ENCODE results near the gene CFAP100.

CFAP100 gene

DNA sequence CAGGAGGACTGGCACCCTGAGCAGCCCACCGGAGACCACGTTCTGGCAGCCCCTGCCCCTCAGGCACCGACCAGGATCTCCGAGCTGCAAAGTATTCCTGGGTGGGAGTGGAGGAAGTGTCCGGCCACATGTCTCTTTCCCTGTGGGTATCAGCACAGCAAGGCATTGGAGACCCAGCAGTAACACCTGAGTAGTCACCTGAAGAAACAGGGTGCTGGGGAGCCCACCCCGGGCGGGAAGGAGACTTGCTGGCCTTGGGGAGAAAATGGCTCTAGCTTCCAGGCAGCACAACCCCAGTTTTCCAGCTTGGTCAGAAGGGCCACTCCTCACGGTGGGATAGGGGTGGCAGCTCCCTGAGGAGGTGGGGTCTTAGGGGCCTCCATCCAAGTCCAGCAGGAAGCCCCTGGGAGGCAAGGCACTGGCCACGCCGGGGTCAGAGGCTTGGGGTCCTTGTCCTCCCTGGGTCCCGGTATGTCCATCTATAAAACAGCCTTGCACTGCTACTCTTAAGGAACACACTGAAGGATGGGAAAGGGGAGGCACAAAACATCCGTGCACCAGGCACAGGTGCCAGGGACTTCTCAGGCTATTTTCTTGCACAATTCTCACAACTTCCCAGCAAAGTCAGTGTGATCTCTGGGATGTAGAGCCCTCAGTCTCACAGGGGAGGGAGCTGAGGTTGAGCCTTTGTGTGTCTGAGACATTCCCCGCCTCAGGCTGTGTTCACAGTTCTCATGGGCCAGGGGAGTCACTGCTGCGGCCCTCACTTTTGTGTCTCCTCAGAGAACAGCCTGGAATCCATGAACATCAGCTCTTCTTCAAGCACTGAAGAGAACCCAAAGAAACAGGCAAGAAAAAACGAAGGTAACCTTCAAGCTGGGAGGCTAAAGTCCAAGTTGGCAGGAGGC is 11.9 kb downstream of the CFAP100 start:
- no peak for DNase-seq

DNA sequence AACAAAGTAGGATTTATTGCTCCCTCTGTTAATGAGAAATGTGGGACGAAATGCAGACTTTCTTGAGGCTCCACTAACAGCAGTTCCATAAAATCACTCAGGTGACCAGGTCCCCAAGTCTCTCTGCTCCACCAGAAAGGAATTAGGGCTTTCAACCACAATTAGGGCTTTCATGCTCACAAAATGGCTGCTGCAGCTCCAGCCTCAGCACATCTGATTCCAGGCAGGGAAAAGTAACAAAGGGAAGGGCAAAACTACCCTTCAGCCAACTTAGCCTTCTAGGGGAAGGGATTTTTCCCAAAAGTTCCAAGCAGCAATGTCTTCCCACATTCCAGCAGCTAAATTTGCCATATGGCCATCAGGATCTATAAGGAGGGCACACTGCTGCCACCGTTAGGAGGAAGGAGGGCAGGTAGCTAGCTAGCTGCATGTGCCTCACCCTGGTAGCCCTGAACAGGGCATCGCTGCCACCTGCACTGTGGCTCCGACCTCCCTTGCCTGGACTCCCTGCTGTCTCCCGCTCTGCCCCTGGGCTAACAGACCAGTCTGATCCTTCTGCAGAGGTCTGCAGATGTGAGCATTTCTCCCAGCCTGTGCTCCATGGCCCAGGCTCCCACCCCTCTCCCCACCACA is 12.8 kb downstream of the CFAP100 start:
- no peak for DNase-seq

DNA sequence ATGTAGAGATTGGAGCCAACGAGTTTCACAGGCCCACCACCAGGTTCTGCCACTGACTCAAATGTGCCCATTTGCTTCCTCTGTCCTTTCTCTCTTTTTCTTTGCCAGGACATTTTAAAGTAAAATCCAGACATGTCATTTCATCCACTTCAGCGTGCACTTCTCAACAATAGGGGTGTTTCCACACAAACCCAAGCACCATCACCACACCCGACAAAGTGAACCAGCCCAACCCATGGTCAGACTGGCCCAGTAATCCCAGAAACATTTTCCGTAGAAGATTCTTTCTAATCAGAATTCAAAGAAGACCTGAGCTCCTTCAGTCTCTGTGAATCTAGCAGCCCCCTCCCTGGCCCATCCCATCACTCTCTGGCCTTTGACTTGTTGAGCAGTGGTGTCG is 13.4 kb downstream of the CFAP100 start:
- no peak for DNase-seq

DNA sequence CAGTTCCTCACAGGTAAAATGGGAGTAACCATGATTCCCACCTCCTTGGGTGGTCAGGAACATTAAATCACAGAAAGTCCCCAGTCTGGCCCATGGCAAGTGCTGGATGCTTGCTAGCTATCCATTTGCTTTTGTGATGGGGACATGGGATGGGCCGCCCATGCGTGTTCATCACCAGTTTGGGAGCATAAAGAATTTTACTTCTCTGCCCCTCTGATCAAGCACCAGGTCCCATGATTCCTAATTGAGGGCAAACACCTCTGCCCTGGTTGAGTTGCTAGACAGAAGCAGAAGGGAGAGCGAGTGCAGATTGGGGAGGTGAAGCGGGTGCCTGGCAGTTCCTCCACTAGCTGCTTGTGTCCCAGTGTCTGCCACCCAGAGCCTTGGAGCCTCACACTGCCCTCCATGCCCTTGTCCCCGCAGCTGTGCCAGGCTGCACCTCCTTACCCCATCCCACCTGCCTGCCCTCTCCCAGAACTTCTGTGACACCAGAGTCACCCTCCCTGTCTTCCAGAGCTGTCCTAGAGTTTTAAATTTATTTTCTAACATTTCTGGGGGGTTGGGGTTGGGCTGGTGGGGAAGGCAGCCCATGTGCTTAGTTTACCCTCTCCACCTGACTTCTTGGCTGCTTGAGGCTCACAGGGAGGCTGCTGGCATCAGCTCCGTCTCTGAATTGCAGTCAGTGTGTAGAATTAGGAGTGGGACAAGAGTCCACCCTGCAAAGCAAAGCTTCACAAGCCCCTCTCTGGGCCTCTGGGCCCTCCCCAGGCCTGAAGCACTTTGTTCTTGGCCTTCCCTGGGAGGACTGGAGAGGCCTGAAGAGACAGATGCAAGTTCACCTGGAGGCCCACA is 18.4 kb downstream of the CFAP100 start:
- no peak for DNase-seq

DNA sequence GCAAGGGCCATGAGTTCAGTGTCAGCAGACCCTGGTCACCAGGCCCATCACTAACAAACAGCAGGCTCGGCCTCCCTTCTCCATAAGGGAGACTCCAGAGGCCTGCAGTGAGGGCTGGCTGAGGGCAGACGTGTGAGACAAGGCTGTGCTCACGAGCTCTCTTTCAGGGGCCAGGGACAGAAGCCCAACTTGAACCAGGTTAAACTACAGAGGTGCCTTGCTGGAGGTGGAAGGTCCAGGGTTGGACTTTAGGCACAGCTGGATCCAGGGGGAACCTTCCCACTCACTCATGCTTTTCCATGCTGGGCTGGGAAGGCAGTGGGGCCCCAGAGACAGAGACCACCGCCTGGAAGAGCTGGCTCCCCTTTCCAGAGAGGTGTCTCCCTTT is 19.0 kb downstream of the CFAP100 start:
- DNase-seq = no peak

DNA sequence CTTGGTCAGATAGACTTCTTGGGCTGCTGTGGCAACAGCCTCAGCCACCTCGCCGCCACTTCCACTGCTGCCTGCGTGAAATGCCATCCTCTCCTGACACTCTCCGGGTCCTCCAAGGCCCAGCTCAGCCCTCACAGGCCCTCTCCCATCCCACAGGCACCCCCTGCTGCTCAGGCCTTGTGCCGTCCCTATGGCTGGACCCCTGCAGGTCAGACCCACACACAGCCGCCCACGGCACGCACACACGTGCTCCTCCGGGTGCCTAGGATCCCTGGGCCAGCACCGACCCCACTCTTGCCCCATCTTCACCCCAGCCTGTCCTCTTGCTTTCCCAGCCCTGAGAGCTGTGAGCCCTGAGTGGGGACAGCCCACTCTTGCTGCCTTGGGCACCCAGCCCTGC is 19.7 kb downstream of the CFAP100 start:
- DNase-seq = no peak

DNA sequence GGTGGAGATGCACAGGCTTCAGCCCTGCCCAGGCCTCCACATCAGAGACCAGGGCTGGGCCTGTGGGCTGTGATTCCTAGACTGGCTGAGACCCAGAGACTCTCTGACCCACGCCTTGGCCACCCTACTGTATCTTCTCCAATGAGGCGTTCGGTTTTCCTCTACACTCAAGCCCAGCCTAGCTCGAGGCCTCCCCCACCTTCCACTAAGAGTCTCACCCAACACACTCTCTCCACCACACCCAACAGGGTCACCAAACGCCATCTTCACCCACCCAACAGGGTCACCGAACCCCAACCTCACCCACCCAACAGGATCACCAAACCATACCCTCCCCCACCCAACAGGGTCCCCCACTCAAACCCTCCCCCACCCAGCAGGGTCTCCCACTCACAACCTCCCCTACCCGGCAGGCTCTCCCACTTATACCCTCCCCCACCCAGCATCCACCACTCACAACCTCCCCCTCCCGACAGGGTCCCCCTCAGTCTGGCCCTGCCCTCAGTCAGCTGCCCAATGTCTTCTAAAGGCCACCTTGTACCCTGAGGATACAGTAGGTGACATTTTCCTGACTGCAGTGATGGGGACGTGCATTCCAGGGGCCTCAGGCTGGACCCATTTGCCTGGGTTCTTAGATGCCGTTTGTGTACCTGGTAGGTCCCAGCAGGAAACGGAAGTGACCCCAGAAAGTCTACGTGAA is 20.4 kb downstream of the CFAP100 start:
- no peak for DNase-seq

DNA sequence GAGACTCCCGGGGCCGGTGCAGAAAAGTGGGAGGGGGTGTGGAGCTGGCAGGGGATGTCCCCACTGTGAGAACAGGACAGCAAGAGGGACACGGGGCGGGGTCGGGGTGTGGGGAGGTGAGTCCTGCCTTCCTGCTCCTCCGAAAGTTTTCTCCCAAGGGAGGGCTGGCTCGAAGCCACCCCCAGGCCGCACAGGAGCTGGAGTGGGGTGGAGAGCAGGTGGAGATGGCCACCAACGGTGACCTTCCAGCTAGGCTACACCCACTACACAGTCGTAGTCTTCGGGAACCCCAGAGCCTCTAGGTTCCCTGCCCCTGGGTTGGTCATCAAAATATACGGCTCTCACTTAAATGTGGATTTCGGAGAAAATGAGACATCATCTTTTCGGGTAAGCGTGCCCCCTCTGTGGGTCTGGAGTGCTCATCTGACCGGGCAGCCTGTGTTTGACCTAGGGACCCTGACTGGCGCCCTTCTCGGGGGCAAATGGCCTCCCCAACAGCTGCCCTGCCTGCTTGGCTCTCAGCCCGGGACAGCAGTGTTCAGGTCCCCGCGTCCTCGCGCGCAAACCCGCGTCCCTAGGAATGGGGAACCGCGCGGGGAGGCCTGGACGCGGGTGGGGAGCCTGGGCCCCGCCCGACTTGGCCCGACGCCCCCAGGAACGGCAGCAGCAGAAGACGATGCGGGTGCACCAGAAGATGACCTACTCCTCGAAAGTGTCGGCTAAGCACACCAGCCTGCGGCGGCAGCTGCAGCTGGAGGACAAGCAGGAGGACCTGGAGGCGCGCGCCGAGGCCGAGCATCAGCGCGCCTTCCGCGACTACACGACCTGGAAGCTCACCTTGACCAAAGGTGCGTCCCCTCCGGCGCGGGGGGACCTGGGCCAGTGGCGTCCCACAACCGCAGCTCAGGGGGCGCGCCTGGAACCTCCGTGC is 21.2 kb downstream of the CFAP100 start:
- no peak for DNase-seq

DNA sequence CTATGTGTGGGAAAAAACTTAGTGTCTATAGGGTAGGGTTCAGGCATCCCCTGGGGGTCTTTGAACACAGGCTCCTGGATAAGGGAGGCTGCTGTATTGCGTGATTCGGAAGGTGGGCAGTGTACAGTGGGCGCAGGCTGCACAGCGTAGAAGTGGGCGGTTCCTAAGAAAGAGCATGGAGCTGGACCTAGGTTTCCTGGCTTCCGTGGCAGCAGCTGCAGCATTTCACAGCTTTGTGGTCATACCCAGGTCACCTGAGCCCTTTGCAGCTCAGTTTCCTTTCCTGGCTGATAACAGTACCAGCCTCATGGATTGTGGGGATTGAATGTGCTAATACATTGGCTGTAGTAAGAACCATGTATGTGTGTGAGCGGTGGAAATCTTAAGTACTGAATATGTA is 22.2 kb downstream of the CFAP100 start:
- DNase-seq = no peak

DNA sequence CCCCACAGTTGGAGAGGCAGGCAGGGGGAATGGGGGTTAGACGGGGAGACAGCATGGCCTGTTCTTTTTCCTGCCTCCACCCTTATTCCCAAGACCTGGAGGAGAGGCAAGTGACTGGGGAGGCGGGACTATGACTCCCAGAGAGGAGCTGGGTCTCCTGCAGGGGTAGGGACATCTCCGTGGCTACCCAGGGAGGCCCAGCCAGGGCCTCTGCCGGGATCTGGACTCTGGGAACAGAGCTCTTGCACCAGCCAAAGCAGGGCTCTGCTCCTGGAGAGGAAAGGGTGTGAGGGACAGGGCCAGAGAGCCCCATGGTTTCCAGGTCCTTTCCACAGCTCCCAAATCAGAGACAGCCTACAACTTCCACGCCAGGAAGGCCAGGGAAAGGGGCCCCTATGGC is 22.8 kb downstream of the CFAP100 start:
- DNase-seq = no peak

DNA sequence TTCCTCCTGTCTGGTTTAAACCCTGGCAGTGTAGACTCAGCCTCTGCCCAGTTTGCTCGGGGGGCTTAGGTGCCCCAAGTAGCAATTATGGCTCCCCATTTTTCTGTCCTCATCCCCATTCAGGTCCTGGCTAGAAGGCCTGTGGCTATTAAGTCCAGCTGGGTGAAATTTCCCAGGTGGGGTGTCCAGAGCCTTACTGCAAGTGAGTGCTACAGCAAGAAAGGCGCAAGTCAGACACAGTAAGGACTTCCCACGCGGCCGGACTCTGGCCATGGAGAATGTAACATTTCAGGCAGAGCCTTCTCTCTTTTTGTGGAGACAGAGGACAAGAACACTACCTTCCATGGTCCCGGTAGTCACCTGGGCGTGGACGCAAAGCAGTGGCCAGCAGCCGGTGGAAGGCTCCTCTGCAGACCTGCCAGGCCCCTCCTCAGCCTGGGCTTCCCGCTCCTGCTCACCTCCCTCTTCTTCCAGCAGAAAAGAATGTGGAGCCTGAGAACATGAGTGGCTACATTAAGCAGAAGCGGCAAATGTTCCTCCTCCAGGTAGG is 23.3 kb downstream of the CFAP100 start:
- DNase-seq = no peak

DNA sequence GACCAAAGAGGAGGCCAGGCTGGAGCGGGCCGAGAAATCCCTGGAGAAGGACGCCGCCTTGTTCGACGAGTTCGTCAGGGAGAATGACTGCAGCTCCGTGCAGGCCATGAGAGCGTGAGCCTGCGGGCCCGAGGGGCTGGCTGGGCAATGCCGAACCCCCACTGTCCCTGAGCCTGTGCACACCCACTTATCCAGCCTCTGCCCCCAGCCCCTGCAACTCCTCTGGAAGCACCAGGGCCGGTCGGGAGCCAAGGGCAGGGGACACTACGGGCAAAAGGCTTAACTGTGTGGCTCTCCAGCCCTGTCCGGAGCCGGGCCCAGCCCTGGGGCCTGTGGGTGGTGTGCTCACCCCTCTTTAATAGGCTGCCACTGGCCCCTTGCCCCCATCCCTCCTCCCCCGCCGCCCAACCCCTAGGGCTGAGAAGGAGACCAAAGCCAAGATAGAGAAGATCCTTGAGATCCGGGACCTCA is 24.0 kb downstream of the CFAP100 start:
- DNase-seq = no peak

DNA sequence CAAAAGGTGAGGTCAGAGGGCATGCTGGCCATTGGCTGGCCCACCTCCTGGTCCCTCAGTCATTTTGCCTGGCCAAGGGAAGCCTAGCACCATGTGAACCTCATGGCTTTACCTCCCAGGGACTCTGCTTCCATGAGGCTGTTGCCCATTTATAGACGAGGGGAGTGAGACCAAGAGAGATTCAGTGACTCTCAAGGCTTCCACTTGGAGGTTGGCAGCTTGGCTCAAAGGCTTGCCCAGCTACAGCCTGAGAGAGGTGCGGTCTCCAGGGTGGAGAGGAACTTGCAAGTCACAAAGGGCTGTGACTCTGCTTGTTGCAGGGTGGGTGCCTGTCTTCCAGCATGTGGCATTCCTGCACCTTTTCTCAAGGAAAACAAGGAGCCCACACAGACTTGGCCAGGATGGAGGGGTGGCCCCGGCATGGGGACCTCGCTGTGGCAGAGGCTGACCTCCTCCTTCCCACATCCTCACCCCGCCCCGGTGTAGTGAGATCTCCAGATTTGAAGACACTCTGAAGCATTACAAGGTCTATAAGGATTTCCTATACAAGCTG is 24.5 kb downstream of the CFAP100 start:
- no peak for DNase-seq

DNA sequence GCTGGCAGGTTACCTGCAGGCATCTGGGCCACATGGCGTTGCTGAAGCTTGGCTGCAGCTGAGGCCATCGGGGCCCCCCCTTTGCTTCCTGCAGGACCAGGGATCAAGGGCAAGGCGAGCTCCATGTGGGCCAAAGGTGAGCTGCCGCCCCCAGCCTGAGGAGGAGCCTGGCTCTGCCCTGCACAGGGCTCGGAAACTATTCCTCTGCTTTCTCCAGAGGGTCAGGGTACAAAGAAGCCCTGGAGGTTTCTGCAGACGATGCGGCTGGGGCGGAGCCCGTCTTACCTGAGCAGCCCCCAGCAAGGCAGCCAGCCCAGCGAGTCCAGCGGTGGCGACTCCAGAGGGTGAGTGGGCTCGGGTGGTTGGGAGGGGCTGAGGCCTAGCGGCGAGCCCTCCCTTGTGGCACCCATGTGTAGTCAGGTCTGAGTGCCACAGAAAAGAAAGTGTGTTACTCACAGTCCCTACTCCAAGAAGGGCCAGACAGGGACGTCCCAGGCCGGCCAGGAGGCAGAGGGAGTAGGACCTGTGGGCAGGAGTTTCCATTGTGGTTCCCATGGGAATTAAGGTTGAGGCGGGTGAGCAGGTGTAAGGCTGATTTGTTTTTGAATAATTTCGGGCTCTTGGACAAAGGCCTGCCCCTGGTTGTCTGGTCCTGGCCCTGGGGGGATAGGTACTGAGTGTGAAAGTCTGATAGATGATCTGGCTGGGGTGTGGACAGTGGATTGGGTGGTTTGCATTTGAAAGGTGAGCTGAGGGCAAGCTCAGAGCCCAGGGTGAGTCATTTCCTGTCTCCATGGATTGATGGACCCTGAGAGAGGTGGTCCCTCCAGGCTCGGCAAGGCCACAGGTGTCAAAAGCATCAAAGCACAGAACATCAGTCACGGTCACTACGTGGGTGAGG is 25.4 kb downstream of the CFAP100 start:
- no peak for DNase-seq

DNA sequence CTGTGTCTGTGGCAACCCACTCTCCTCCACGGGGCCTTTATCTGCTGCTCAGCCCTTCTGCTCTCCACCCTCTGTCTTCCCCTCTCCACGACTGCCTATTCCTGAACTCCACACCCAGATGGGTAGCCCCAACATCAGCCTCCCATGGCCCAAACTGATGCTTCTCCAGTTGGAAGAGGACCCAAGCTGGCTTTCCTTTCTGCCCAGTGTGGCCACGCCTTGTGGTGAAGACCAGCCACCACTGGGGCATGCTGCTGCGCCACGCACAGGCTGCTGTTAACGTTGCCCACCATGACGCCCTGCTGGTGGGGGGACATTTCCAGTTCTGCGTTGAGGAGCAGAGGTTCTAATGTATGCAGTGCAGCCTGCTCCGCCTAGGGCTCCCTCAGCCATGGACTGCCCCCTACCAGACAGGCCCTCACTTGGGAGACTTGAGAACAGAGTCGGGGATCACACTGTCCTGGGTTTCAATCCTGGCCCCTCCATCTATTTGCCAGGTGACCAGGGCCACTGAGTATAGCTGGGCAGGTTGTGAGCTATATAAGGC is 26.9 kb downstream of the CFAP100 start:
- DNase-seq = no peak

DNA sequence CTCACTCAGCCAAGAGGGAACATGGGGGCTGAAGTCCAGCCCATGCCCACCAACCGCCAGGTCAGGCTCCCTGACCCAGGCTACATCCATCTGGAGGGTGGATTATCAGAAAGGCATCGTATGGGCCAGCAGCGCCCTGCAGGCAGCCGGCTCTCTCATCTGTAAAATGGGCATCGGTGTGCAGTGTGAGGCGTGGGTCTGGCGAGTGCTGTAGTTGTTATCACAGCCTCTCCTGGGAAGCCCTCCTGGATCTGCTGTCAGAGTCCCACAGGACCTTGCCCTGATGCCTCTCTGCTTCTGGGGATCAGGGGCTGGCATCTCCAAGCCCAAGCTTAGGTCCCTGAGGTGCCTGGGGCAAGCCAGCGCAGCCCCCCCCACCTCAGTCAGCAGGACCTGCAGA is 27.4 kb downstream of the CFAP100 start:
- no peak for DNase-seq

DNA sequence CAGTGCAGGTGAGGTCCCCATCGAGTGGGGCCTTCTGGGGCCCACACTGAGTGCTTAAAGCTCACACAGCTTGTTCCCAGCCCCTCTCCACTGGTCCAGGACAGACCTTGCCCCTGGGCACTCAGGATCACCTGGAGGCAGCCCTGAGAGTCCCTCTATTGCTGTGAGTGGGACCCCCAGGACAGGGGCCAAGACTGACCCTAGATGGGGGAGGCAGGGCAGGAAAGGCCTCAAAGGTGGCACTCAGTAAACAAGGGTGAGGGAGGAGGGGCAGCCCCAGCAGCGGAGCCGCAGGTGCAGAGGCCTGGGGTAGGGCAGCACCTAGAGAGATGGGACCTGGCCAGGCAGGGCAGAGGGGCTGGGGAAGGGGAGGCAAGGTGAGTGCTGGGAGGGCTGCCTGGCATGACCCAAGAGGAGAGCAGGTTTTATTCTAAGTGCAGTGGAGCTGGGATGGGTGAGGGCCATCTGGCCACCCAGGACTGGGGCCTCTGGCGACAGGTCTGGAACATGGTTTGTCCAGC is 27.9 kb downstream of the CFAP100 start:
- no peak for DNase-seq

DNA sequence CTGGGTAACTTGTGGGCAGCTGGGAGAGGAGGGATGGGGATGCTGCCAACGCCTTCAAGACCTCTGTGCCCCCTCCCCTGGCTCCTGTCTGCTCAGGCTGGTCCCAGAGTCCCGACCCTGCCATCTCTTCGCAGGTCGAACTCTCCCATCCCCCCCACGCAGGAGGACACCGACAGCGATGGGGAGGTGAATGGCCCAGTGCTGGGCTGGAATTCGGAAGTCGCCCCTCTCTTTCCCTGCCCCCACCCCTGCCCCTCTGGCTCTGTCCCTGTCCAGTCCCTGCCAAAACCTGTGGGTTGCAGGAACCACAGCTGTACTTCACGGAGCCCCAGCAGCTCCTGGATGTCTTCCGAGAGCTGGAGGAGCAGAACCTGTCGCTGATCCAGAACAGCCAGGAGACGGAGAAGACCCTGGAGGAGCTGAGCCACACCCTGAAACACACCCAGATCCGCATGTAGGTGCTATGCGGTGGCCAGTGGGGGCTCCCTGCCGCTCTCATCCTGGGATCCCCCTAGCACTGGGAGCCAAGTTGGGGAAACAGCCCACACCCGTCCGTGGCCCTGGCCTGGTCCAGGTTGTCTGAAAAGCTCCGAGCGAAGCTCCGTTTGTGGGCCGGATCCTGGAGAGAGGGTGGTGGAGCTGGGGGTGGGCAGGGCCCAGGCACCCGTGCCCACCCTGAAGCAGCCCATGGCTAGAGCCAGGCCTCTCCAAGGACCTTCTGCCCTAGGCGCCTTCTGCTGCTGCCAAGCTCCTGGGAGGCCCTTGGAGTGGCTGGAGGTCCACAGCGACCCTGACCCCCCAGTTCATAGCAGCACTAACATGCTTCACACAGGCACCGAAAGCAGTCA is 28.7 kb downstream of the CFAP100 start:
- no peak for DNase-seq
